ENCODE measurements around the gene RAB6B. TPM values are rescaled to one million over a fixed set of nuclear protein-coding genes. Genes with fewer than 3 reads are reported as not detected.
A peak's percentile ranks its signal among the peaks of the same experiment; 100 is the strongest.

The RAB6B gene
- total RNA-seq, 1 experiment from 2014 or later, result 14.1 TPM

- intact Hi-C loops (cut with micrococcal nuclease), result no loop called here
- Histone ChIP-seq H3K9me3 (ENCODE audit: control insufficient read depth in 1 of 2, insufficient read depth in 1 of 2, low read depth in 1 of 2, low read length in 2 of 2) (no peaks in the 10 kb centered on the region), H3K9me2 (ENCODE audit: insufficient read depth) (no peaks in the 10 kb centered on the region), H3K9ac (ENCODE audit: low read length) (no peak overlapping the region), H4K20me1 (ENCODE audit: insufficient read depth) (no peaks in the 10 kb centered on the region), H2AFZ (ENCODE audit: low read depth, low read length, poor library complexity, severe bottlenecking) (no peak overlapping the region), H3K79me2 (ENCODE audit: insufficient read depth, low read length) (no peaks in the 10 kb centered on the region), H3K36me3 (ENCODE audit: control insufficient read depth in 1 of 2, insufficient read depth in 2 of 2, low read length in 2 of 2) (no peaks in the 10 kb centered on the region), H3K27ac (ENCODE audit: low read depth, low read length) (no peak overlapping the region), H3K4me3 (replicated peaks in 1 of 2; ENCODE audit: low read depth in 1 of 2, low read length in 2 of 2) (no peak overlapping the region), H3K27me3 (ENCODE audit: insufficient read depth, low read length) (no peaks in the 10 kb centered on the region), H3K4me2 (ENCODE audit: low read length) (no peak overlapping the region), H3K4me1 (ENCODE audit: control insufficient read depth in 1 of 2, insufficient read depth in 2 of 2, low read length in 2 of 2) (no peaks in the 10 kb centered on the region)
- TF ChIP-seq ZNF274 (IDR thresholded peaks at IDR 0.05; ENCODE audit: low read depth, low read length) (no peak), POLR2AphosphoS5 (IDR thresholded peaks at IDR 0.05; ENCODE audit: low read depth, low read length) (no peak), CBX3 (IDR thresholded peaks at IDR 0.05; ENCODE audit: low read depth) (no peak), SP1 (IDR thresholded peaks at IDR 0.05; ENCODE audit: low read depth) (no peak), YY1 (IDR thresholded peaks at IDR 0.05; ENCODE audit: extremely low read depth, insufficient replicate concordance, low read depth, low read length) (no peak), CTCF (IDR thresholded peaks at IDR 0.05 in 2 of 3, conservative IDR thresholded peaks at IDR 0.05 in 1 of 3; ENCODE audit: borderline replicate concordance in 1 of 3, insufficient read depth in 1 of 3, low read depth in 2 of 3, low read length in 2 of 3) (no peak), EZH2phosphoT487 (IDR thresholded peaks at IDR 0.05; ENCODE audit: borderline replicate concordance) (no peak)
- TF ChIP-seq, protein P1, sequence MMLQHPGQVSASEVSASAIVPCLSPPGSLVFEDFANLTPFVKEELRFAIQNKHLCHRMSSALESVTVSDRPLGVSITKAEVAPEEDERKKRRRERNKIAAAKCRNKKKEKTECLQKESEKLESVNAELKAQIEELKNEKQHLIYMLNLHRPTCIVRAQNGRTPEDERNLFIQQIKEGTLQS (IDR thresholded peaks at IDR 0.05), result no peak
- ATAC-seq, result no peak
- CTCF ChIA-PET, result no interaction called here
- DNase-seq (ENCODE audit: low read depth, low spot score), result no peak
- POLR2A ChIA-PET, result no interaction called here
- no TSS peak for BruUV-seq (replicated peaks)
- RAD21 ChIA-PET (ENCODE audit: low non-redundant PET in 1 of 2, low total read pairs in 2 of 2, uncharacterized antibody in 2 of 2, unreplicated experiment in 2 of 2), result no interaction called here
These were observed 62.4 kb downstream of the RAB6B start for GRCh38 chr3:133833267-133833666.

- Histone ChIP-seq H3K9me2 (ENCODE audit: insufficient read depth) (no peaks in the 10 kb centered on the region), H3K36me3 (ENCODE audit: control insufficient read depth in 1 of 2, insufficient read depth in 2 of 2, low read length in 2 of 2) (no peaks in the 10 kb centered on the region), H3K9ac (ENCODE audit: low read length) (no peak overlapping the region), H3K27me3 (ENCODE audit: insufficient read depth, low read length) (no peaks in the 10 kb centered on the region), H3K9me3 (ENCODE audit: control insufficient read depth in 1 of 2, insufficient read depth in 1 of 2, low read depth in 1 of 2, low read length in 2 of 2) (no peaks in the 10 kb centered on the region), H3K79me2 (ENCODE audit: insufficient read depth, low read length) (no peaks in the 10 kb centered on the region), H3K4me2 (ENCODE audit: low read length) (no peak overlapping the region), H3K4me3 (replicated peaks in 1 of 2; ENCODE audit: low read depth in 1 of 2, low read length in 2 of 2) (no peak overlapping the region), H2AFZ (ENCODE audit: low read depth, low read length, poor library complexity, severe bottlenecking) (no peak overlapping the region), H3K27ac (ENCODE audit: low read depth, low read length) (no peak overlapping the region), H4K20me1 (ENCODE audit: insufficient read depth) (no peaks in the 10 kb centered on the region), H3K4me1 (ENCODE audit: control insufficient read depth in 1 of 2, insufficient read depth in 2 of 2, low read length in 2 of 2) (no peaks in the 10 kb centered on the region)
- ChIA-PET POLR2A (no interaction called here), RAD21 (ENCODE audit: low non-redundant PET in 1 of 2, low total read pairs in 2 of 2, uncharacterized antibody in 2 of 2, unreplicated experiment in 2 of 2) (interaction anchor here in 1 of 2 experiments (0.5 kb wide), 1 partner anchor 410 kb away, joined by 3 read pairs; no protein-coding TSS in a partner anchor), CTCF (no interaction called here)
- no peak for TF ChIP-seq SIN3A (IDR thresholded peaks at IDR 0.05; ENCODE audit: low read depth)
- TF ChIP-seq CTCF (IDR thresholded peaks at IDR 0.05 in 2 of 3, conservative IDR thresholded peaks at IDR 0.05 in 1 of 3; ENCODE audit: borderline replicate concordance in 1 of 3, insufficient read depth in 1 of 3, low read depth in 2 of 3, low read length in 2 of 3), result 0 out of 6 replicates have a peak, but pooled peaks of 1 of the 3 experiments have one; percentile 3
- intact Hi-C loops (cut with micrococcal nuclease), result no loop called here
- BruUV-seq (replicated peaks), result no TSS peak
- ATAC-seq (no peak), DNase-seq (ENCODE audit: low read depth, low spot score) (no peak)
These were observed 62.9 kb downstream of the RAB6B start for GRCh38 chr3:133832802-133833144.

All from HCT116 (cell line).